HTR-8/SVneo (cell line): Measurements from ENCODE around the gene SPOCK2.

ENCODE experiments used
- DNase-seq: peaks from one replicate; pipeline ENCODE4 v3.0.0; 2011; ENCODE audit warnings: low spot score, mixed read lengths; ENCODE audit not compliant: insufficient read length
- FAIRE-seq: peaks from 2 replicates; lab custom pipeline; 2011; peaks lifted over from hg19 to GRCh38; lab: Jason Lieb, UNC

SPOCK2 gene

GRCh38 chr10:72014785-72015480, 73.4 kb downstream of the SPOCK2 start:
- no peak for FAIRE-seq
- no peak for DNase-seq

GRCh38 chr10:72014197-72014596, 74.2 kb downstream of the SPOCK2 start:
- FAIRE-seq (no peak), DNase-seq (no peak)

- DNase-seq (no peak), FAIRE-seq (peak; percentile 57)
Measured at GRCh38 chr10:72013202-72013945, 75.0 kb downstream of the SPOCK2 start.

- FAIRE-seq (no peak), DNase-seq (no peak)
Measured at GRCh38 chr10:72012796-72013195, 75.6 kb downstream of the SPOCK2 start.

- DNase-seq (no peak), FAIRE-seq (no peak)
Measured at GRCh38 chr10:72011976-72012512, 76.3 kb downstream of the SPOCK2 start.

- no peak for DNase-seq
- FAIRE-seq = no peak
Measured at GRCh38 chr10:72011468-72011867, 76.9 kb downstream of the SPOCK2 start.

GRCh38 chr10:72011016-72011415, 77.3 kb downstream of the SPOCK2 start:
- DNase-seq (no peak), FAIRE-seq (no peak)

DNA sequence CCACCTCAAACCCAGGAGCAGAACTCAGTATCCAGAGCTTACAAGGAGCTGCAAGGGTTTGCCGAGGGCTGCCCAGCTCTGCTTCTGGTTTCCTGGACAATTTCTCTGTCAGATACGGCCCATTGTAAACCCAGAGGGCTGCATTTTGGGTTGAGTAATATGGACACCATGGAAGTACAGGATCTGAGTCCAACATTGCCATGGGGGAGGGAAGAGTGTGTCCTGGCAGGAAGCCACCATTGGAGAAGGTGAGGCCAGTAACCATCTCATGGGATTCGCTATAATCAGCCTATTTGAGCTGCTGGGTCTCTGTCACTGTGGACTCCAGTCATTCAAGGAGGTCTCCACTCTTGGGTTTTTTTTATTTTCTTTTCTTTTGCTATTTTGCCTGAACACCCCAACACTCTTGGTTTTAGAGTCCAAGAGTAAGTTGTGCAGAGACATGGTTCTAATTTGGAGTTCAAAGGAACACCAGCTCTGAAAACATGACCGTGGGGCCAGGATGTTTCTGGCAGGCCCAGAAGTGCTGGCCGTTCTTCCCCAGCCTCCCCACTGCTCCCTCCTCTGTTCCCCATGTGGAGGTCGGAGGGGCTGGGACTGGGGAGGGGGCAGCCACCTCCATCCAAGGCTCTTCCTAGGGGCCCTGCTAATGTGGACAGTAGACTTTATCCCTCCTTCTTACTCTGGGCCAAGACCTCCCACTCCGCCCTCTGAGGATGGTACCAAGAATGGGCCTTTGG, 77.9 kb downstream of the SPOCK2 start:
- DNase-seq (no peak), FAIRE-seq (no peak)

GRCh38 chr10:72009425-72010081, 78.8 kb downstream of the SPOCK2 start:
- DNase-seq (peak; percentile 93), FAIRE-seq (no peak)

- FAIRE-seq (peak; percentile 90), DNase-seq (no peak)
Measured at GRCh38 chr10:72009051-72009424, 79.3 kb downstream of the SPOCK2 start.
